ENCODE data around the gene XXYLT1. TPM values are rescaled to one million over a fixed set of nuclear protein-coding genes. Genes with fewer than 3 reads are reported as not detected.

The XXYLT1 gene
- total RNA-seq, 1 experiment from 2014 or later = 23.4 TPM

DNA sequence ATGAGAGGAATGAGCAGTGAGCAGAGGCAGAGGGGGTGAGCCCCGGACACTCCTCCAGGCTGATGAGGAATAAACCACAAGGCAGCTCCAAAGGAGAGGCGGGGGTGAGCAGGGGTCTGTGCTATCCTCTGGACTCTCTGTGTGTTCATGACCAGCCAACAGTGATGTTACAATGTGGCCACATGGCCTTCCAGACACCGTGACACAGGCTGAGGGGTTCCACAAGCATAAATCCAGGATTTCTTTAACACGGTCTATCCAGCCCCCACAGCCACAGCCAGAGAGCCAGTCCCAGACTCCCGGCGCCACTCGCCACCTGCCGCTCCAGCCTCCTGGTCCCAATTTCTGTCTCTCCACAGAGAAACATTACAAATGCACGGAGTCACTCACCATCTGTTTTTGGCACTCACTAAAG, 24.4 kb downstream of the XXYLT1 start (continued):
- TF ChIP-seq, protein P1, sequence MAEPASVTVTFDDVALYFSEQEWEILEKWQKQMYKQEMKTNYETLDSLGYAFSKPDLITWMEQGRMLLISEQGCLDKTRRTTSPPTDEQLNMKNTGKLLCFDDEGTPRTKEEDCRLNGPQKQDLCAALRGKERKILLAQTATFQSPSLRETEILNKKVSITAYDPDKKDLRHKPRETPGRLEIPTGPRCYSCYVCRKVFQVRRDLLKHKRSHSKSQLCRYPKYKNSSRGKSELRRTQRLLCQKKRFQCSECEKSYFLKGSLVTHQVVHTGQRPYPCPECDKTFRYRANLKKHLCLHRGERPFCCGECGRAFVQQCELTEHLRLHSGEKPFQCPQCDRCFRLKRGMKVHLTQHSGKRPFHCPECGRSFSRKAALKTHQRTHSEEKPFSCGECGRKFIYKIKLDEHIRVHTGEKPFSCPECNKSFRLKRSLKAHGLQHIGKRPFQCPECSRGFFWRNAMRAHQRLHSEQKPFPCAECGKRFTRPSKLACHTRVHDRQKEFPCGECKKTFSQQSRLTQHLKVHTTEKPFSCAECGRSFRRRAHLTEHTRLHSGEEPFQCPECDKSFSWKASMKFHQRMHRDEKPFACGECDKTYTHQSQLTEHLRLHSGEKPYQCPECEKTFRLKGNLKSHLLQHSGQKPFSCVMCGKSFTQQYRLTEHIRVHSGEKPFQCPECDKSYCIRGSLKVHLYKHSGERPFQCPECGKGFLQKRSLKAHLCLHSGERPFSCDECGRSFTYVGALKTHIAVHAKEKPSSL (CRISPR knock-in tag; conservative IDR thresholded peaks at IDR 0.05) = no peak
- no peak for TF ChIP-seq TEAD1 (CRISPR knock-in tag; IDR thresholded peaks at IDR 0.05)
- no peak for TF ChIP-seq ATF1 (CRISPR knock-in tag; IDR thresholded peaks at IDR 0.05)
- TF ChIP-seq, protein P2, sequence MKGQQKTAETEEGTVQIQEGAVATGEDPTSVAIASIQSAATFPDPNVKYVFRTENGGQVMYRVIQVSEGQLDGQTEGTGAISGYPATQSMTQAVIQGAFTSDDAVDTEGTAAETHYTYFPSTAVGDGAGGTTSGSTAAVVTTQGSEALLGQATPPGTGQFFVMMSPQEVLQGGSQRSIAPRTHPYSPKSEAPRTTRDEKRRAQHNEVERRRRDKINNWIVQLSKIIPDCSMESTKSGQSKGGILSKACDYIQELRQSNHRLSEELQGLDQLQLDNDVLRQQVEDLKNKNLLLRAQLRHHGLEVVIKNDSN (CRISPR knock-in tag; IDR thresholded peaks at IDR 0.05) = no peak
- TF ChIP-seq FOXJ3 (CRISPR knock-in tag; IDR thresholded peaks at IDR 0.05; ENCODE audit: borderline replicate concordance) = no peak
- TF ChIP-seq, protein P3, sequence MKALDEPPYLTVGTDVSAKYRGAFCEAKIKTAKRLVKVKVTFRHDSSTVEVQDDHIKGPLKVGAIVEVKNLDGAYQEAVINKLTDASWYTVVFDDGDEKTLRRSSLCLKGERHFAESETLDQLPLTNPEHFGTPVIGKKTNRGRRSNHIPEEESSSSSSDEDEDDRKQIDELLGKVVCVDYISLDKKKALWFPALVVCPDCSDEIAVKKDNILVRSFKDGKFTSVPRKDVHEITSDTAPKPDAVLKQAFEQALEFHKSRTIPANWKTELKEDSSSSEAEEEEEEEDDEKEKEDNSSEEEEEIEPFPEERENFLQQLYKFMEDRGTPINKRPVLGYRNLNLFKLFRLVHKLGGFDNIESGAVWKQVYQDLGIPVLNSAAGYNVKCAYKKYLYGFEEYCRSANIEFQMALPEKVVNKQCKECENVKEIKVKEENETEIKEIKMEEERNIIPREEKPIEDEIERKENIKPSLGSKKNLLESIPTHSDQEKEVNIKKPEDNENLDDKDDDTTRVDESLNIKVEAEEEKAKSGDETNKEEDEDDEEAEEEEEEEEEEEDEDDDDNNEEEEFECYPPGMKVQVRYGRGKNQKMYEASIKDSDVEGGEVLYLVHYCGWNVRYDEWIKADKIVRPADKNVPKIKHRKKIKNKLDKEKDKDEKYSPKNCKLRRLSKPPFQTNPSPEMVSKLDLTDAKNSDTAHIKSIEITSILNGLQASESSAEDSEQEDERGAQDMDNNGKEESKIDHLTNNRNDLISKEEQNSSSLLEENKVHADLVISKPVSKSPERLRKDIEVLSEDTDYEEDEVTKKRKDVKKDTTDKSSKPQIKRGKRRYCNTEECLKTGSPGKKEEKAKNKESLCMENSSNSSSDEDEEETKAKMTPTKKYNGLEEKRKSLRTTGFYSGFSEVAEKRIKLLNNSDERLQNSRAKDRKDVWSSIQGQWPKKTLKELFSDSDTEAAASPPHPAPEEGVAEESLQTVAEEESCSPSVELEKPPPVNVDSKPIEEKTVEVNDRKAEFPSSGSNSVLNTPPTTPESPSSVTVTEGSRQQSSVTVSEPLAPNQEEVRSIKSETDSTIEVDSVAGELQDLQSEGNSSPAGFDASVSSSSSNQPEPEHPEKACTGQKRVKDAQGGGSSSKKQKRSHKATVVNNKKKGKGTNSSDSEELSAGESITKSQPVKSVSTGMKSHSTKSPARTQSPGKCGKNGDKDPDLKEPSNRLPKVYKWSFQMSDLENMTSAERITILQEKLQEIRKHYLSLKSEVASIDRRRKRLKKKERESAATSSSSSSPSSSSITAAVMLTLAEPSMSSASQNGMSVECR (CRISPR knock-in tag; IDR thresholded peaks at IDR 0.05; ENCODE audit: borderline replicate concordance) = no peak

DNA sequence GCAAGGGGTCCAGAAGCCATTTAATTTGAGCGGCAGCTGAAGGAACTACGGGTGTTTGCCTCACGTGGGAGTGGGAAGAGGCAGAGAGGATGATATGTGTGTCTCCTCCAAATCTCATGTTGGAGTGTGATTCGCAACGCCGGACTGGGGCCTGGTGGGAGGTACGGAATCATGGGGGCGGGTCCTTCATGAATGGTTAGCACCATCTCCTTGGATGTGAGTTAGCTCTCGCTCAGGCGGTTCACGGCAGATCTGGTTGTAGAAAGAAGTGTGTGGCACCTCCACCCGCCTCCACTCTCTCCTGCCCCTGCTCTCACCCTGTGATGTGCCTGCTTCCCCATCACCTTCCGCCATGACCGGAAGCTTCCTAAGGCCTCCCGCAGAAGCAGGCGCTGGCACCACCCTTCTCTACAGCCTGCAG, 25.4 kb downstream of the XXYLT1 start:
- Mint-ChIP-seq H3K4me3 (no peak overlapping the region), H3K9me3 (no peaks in the 10 kb centered on the region; the same call in 1 of the 2 replicates), H3K36me3 (peaks cover 23% of the 10 kb centered on the region), H3K4me1 (peaks cover 22% of the 10 kb centered on the region), H3K27me3 (ENCODE audit: low read depth) (no peaks in the 10 kb centered on the region), H3K27ac (no peak overlapping the region)
- ChIA-PET CTCF (no interaction called here), POLR2A (interaction anchor here (0.7 kb wide), 1 partner anchor 574 kb away, joined by 9 read pairs; no protein-coding TSS in a partner anchor)
- TF ChIP-seq, protein P4, sequence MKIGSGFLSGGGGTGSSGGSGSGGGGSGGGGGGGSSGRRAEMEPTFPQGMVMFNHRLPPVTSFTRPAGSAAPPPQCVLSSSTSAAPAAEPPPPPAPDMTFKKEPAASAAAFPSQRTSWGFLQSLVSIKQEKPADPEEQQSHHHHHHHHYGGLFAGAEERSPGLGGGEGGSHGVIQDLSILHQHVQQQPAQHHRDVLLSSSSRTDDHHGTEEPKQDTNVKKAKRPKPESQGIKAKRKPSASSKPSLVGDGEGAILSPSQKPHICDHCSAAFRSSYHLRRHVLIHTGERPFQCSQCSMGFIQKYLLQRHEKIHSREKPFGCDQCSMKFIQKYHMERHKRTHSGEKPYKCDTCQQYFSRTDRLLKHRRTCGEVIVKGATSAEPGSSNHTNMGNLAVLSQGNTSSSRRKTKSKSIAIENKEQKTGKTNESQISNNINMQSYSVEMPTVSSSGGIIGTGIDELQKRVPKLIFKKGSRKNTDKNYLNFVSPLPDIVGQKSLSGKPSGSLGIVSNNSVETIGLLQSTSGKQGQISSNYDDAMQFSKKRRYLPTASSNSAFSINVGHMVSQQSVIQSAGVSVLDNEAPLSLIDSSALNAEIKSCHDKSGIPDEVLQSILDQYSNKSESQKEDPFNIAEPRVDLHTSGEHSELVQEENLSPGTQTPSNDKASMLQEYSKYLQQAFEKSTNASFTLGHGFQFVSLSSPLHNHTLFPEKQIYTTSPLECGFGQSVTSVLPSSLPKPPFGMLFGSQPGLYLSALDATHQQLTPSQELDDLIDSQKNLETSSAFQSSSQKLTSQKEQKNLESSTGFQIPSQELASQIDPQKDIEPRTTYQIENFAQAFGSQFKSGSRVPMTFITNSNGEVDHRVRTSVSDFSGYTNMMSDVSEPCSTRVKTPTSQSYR (CRISPR knock-in tag; IDR thresholded peaks at IDR 0.05) = no peak
- TF ChIP-seq GABPB1 (CRISPR knock-in tag; IDR thresholded peaks at IDR 0.05) = no peak
- TF ChIP-seq EMX1 (CRISPR knock-in tag; IDR thresholded peaks at IDR 0.05) = no peak
- TF ChIP-seq, protein P5, sequence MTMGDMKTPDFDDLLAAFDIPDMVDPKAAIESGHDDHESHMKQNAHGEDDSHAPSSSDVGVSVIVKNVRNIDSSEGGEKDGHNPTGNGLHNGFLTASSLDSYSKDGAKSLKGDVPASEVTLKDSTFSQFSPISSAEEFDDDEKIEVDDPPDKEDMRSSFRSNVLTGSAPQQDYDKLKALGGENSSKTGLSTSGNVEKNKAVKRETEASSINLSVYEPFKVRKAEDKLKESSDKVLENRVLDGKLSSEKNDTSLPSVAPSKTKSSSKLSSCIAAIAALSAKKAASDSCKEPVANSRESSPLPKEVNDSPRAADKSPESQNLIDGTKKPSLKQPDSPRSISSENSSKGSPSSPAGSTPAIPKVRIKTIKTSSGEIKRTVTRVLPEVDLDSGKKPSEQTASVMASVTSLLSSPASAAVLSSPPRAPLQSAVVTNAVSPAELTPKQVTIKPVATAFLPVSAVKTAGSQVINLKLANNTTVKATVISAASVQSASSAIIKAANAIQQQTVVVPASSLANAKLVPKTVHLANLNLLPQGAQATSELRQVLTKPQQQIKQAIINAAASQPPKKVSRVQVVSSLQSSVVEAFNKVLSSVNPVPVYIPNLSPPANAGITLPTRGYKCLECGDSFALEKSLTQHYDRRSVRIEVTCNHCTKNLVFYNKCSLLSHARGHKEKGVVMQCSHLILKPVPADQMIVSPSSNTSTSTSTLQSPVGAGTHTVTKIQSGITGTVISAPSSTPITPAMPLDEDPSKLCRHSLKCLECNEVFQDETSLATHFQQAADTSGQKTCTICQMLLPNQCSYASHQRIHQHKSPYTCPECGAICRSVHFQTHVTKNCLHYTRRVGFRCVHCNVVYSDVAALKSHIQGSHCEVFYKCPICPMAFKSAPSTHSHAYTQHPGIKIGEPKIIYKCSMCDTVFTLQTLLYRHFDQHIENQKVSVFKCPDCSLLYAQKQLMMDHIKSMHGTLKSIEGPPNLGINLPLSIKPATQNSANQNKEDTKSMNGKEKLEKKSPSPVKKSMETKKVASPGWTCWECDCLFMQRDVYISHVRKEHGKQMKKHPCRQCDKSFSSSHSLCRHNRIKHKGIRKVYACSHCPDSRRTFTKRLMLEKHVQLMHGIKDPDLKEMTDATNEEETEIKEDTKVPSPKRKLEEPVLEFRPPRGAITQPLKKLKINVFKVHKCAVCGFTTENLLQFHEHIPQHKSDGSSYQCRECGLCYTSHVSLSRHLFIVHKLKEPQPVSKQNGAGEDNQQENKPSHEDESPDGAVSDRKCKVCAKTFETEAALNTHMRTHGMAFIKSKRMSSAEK (CRISPR knock-in tag; IDR thresholded peaks at IDR 0.05; ENCODE audit: borderline replicate concordance) = no peak
- TF ChIP-seq RORB (CRISPR knock-in tag; IDR thresholded peaks at IDR 0.05) = no peak
- no peak for TF ChIP-seq NFYB (CRISPR knock-in tag; conservative IDR thresholded peaks at IDR 0.05; ENCODE audit: low read depth)
- TF ChIP-seq NR3C1 (CRISPR knock-in tag; conservative IDR thresholded peaks at IDR 0.05; ENCODE audit: low read depth) = no peak
- TF ChIP-seq ESRRA (CRISPR knock-in tag; IDR thresholded peaks at IDR 0.05; ENCODE audit: borderline replicate concordance) = no peak
- no peak for TF ChIP-seq FOXP1 (CRISPR knock-in tag; IDR thresholded peaks at IDR 0.05; ENCODE audit: borderline replicate concordance)
- no peak for TF ChIP-seq JUN (CRISPR knock-in tag; IDR thresholded peaks at IDR 0.05)
- TF ChIP-seq ELF4 (CRISPR knock-in tag; IDR thresholded peaks at IDR 0.05; ENCODE audit: low read depth) = no peak
- TF ChIP-seq, protein P6, sequence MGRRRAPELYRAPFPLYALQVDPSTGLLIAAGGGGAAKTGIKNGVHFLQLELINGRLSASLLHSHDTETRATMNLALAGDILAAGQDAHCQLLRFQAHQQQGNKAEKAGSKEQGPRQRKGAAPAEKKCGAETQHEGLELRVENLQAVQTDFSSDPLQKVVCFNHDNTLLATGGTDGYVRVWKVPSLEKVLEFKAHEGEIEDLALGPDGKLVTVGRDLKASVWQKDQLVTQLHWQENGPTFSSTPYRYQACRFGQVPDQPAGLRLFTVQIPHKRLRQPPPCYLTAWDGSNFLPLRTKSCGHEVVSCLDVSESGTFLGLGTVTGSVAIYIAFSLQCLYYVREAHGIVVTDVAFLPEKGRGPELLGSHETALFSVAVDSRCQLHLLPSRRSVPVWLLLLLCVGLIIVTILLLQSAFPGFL (CRISPR knock-in tag; IDR thresholded peaks at IDR 0.05; ENCODE audit: borderline replicate concordance) = no peak
- DNase-seq (ENCODE audit: low spot score) = no peak
- ATAC-seq = no peak

Measured in WTC11 (cell line).